DND-41 (cell line): ENCODE results near the gene EEF1G.

ENCODE experiments used
- ATAC-seq: fragments of 200-7000 bp; cut with Tn5 transposase; 3 replicates; pipeline ENCODE4 v1.9.1; 2021; ENCODE audit warnings: low read depth; ENCODE audit not compliant: insufficient read depth
- DNase-seq: peaks from one replicate; pipeline ENCODE4 v3.0.0-alpha.2; 2020
- H2AFZ ChIP-seq: 2 replicates; pipeline ENCODE4 v1.6.0; 2012; ENCODE audit warnings: low read depth, low read length
- H3K27ac ChIP-seq: 2 replicates; pipeline ENCODE4 v1.5.1; 2012; ENCODE audit warnings: low read length, inconsistent platforms
- H3K27me3 ChIP-seq: fragments of 200-600 bp; sonication (generic); 2 replicates; pipeline ENCODE4 v1.6.0; 2012; ENCODE audit warnings: low read length, mild to moderate bottlenecking, inconsistent platforms; ENCODE audit not compliant: insufficient read depth, poor library complexity
- H3K36me3 ChIP-seq: 2 replicates; pipeline ENCODE4 v1.5.1; 2012; ENCODE audit warnings: low read length, inconsistent platforms; ENCODE audit not compliant: insufficient read depth
- H3K4me1 ChIP-seq: 2 replicates; pipeline ENCODE4 v1.5.1; 2012; ENCODE audit warnings: mild to moderate bottlenecking, low read length; ENCODE audit not compliant: insufficient read depth
- H3K4me2 ChIP-seq: 2 replicates; pipeline ENCODE4 v1.6.0; 2012; ENCODE audit warnings: mild to moderate bottlenecking, moderate library complexity, low read length, inconsistent platforms; ENCODE audit not compliant: insufficient read depth
- H3K4me3 ChIP-seq, 2 experiments: fragments of 200-600 bp in 1 of 2; shearing (Covaris generic) in 1 of 2; 2 replicates each; pipeline ENCODE4 v1.5.1; 2012 to 2016; ENCODE audit warnings: inconsistent platforms in 2 of 2, low read length in 2 of 2, mild to moderate bottlenecking in 2 of 2, low read depth in 1 of 2, moderate library complexity in 1 of 2
- H3K79me2 ChIP-seq: 2 replicates; pipeline ENCODE4 v1.6.0; 2012; ENCODE audit warnings: low read length, inconsistent platforms; ENCODE audit not compliant: insufficient read depth
- H3K9ac ChIP-seq: 2 replicates; pipeline ENCODE4 v1.6.0; 2012; ENCODE audit warnings: low read depth, mild to moderate bottlenecking, inconsistent platforms, low read length, moderate library complexity
- H3K9me3 ChIP-seq: 2 replicates; pipeline ENCODE4 v1.5.1; 2012; ENCODE audit warnings: low read length, moderate library complexity, mild to moderate bottlenecking, inconsistent platforms; ENCODE audit not compliant: insufficient read depth, severe bottlenecking
- H4K20me1 ChIP-seq: 2 replicates; pipeline ENCODE4 v1.6.0; 2012; ENCODE audit warnings: low read length; ENCODE audit not compliant: insufficient read depth
- CTCF ChIP-seq: IDR thresholded peaks from 2 replicates; pipeline ENCODE4 v1.5.1; 2012; ENCODE audit warnings: borderline replicate concordance, low read length, moderate library complexity, mild to moderate bottlenecking; ENCODE audit not compliant: poor library complexity, severe bottlenecking; ENCODE audit errors: extremely low read depth
- EZH2 ChIP-seq: IDR thresholded peaks from 3 replicates; pipeline ENCODE4 v1.6.1; 2012; ENCODE audit warnings: borderline replicate concordance, low read depth, mild to moderate bottlenecking, moderate library complexity, low read length, inconsistent platforms; ENCODE audit not compliant: severe bottlenecking

EEF1G gene

GRCh38 chr11:62548545-62549335 lies 25.0 kb downstream of the EEF1G start:
- Histone ChIP-seq H3K4me1 (peaks cover 22% of the 10 kb centered on the region), H3K27me3 (peaks cover 51% of the 10 kb centered on the region), H2AFZ (no peak overlapping the region), H3K4me2 (no peak overlapping the region), H3K4me3 (no peak overlapping the region), H3K36me3 (no peaks in the 10 kb centered on the region), H3K9me3 (no peaks in the 10 kb centered on the region), H4K20me1 (peaks cover 11% of the 10 kb centered on the region; the same call in 1 of the 2 replicates), H3K79me2 (no peaks in the 10 kb centered on the region), H3K27ac (no peak overlapping the region), H3K9ac (no peak overlapping the region)
- ATAC-seq (no peak), DNase-seq (no peak)
- TF ChIP-seq CTCF = no peak
- TF ChIP-seq EZH2 = no peak

GRCh38 chr11:62547691-62548281 lies 25.9 kb downstream of the EEF1G start:
- Histone ChIP-seq H3K79me2 (no peaks in the 10 kb centered on the region), H3K9me3 (no peaks in the 10 kb centered on the region), H3K27ac (no peak overlapping the region), H3K4me2 (no peak overlapping the region), H3K4me1 (peaks cover 22% of the 10 kb centered on the region), H3K9ac (no peak overlapping the region), H2AFZ (no peak overlapping the region), H3K36me3 (no peaks in the 10 kb centered on the region), H3K4me3 (no peak overlapping the region), H4K20me1 (peaks cover 11% of the 10 kb centered on the region; the same call in 1 of the 2 replicates), H3K27me3 (peaks cover 60% of the 10 kb centered on the region)
- DNase-seq = no peak
- TF ChIP-seq EZH2 = no peak
- no peak for TF ChIP-seq CTCF
- ATAC-seq = no peak

- Histone ChIP-seq H3K79me2 (no peaks in the 10 kb centered on the region), H3K9me3 (no peaks in the 10 kb centered on the region), H3K4me2 (no peak overlapping the region), H3K9ac (no peak overlapping the region), H3K4me3 (no peak overlapping the region), H3K27me3 (peaks cover 61% of the 10 kb centered on the region), H3K27ac (no peak overlapping the region), H4K20me1 (peaks cover 11% of the 10 kb centered on the region; the same call in 1 of the 2 replicates), H2AFZ (no peak overlapping the region), H3K36me3 (no peaks in the 10 kb centered on the region), H3K4me1 (peaks cover 27% of the 10 kb centered on the region)
- no peak for ATAC-seq
- DNase-seq = no peak
- no peak for TF ChIP-seq CTCF
- TF ChIP-seq EZH2 = no peak
Measured at GRCh38 chr11:62546929-62547625, 26.6 kb downstream of the EEF1G start.
